HepG2 (cell line): ENCODE data around the gene MB. TPM values are rescaled to one million over a fixed set of nuclear protein-coding genes. Genes with fewer than 3 reads are reported as not detected.

Source experiments
- ATAC-seq: fragments of 200-7000 bp; cut with Tn5 transposase; 3 replicates; pipeline ENCODE4 v1.9.1; 2020; ENCODE audit warnings: mild to moderate bottlenecking, moderate library complexity
- BruUV-seq: library from RNA; stranded (reverse); fragments of 400-500 nt; replicated peaks from 2 replicates; lab custom pipeline; 2021; lab: Mats Ljungman, UMichigan
- CTCF ChIA-PET: fragments of 300-600 bp; formaldehyde crosslinking; extraction: SDS; loops from one replicate; lab custom pipeline; 2021; ENCODE audit warnings: low total read pairs, inconsistent platforms, low intra/inter-chr PET ratio; lab: Yijun Ruan, JAX
- POLR2A ChIA-PET: fragments of 350-600 bp; sonication (Branson Sonifier 250); formaldehyde crosslinking; loops from one replicate; lab custom pipeline; 2020; ENCODE audit warnings: antibody characterized with exemption, inconsistent platforms; lab: Yijun Ruan, JAX
- DNase-seq: peaks from one replicate; pipeline ENCODE4 v3.0.0-alpha.2; 2015; ENCODE audit warnings: low spot score
- FAIRE-seq: peaks from 3 replicates; lab custom pipeline; 2011; peaks lifted over from hg19 to GRCh38; lab: Jason Lieb, UNC
- H2AFZ ChIP-seq: one replicate; pipeline ENCODE4 v1.6.1; 2011; ENCODE audit warnings: low read length, inconsistent platforms
- H3K27ac ChIP-seq: fragments of 300-600 bp; 3 replicates; pipeline ENCODE4 v1.8.0; 2011; ENCODE audit warnings: mixed run types, mild to moderate bottlenecking, mixed read lengths, low read length, inconsistent platforms; ENCODE audit not compliant: insufficient read depth; ENCODE audit errors: extremely low read length
- H3K27me3 ChIP-seq, 2 experiments: fragments of 200-600 bp in 1 of 2; 2 replicates in 1 of 2; 3 replicates in 1 of 2; pipeline versions ENCODE4 v1.6.0 to v1.8.0; 2011; ENCODE audit warnings: low read length in 2 of 2, mild to moderate bottlenecking in 2 of 2, moderate library complexity in 2 of 2, inconsistent platforms in 1 of 2; ENCODE audit not compliant: insufficient read depth in 2 of 2, control insufficient read depth in 1 of 2
- H3K36me3 ChIP-seq, 2 experiments: fragments of 200-600 bp in 1 of 2; replicated peaks in 1 of 2; 2 replicates in 1 of 2; 3 replicates in 1 of 2; pipeline versions ENCODE4 v1.5.1 to v1.8.0; 2011; ENCODE audit warnings: low read length in 2 of 2, inconsistent platforms in 1 of 2; ENCODE audit not compliant: insufficient read depth in 2 of 2, control insufficient read depth in 1 of 2
- H3K4me1 ChIP-seq: 2 replicates; pipeline ENCODE4 v1.5.1; 2012; ENCODE audit warnings: low read length, inconsistent platforms; ENCODE audit not compliant: insufficient read depth
- H3K4me2 ChIP-seq: 2 replicates; pipeline ENCODE4 v1.6.0; 2011; ENCODE audit warnings: low read depth, low read length, inconsistent platforms
- H3K4me3 ChIP-seq, 3 experiments: fragments of 200-600 bp in 1 of 3; sonication (generic), shearing (Covaris generic) in 1 of 3; replicated peaks in 1 of 3; 2 replicates each; pipeline ENCODE4 v1.5.1; 2011 to 2016; ENCODE audit warnings: low read length in 3 of 3, inconsistent platforms in 2 of 3, low read depth in 2 of 3, mild to moderate bottlenecking in 2 of 3, control low read depth in 1 of 3, mixed read lengths in 1 of 3; ENCODE audit not compliant: insufficient read depth in 1 of 3
- H3K79me2 ChIP-seq: one replicate; pipeline ENCODE4 v1.6.1; 2011; ENCODE audit warnings: low read length, inconsistent platforms; ENCODE audit not compliant: insufficient read depth
- H3K9ac ChIP-seq: 2 replicates; pipeline ENCODE4 v1.6.0; 2011; ENCODE audit warnings: mild to moderate bottlenecking, low read depth, low read length, inconsistent platforms; ENCODE audit not compliant: insufficient read depth
- H3K9me3 ChIP-seq: 2 replicates; pipeline ENCODE4 v1.5.1; 2012; ENCODE audit warnings: mild to moderate bottlenecking, low read length
- H4K20me1 ChIP-seq: 2 replicates; pipeline ENCODE4 v1.6.0; 2011; ENCODE audit warnings: inconsistent platforms, mild to moderate bottlenecking, low read length, moderate library complexity; ENCODE audit not compliant: insufficient read depth
- BRD4 ChIP-seq: sonication (generic); formaldehyde crosslinking; IDR thresholded peaks from 2 replicates; pipeline ENCODE4 v1.4.0; 2020; ENCODE audit warnings: missing genetic modification reagents
- HHEX ChIP-seq: IDR thresholded peaks from 2 replicates; pipeline ENCODE4 v1.6.1; 2016; ENCODE audit warnings: control low read depth
- PAF1 ChIP-seq: IDR thresholded peaks from 2 replicates; pipeline ENCODE4 v1.6.1; 2016; ENCODE audit warnings: missing genetic modification reagents, missing compliant biosample characterization
- POLR2AphosphoS5 ChIP-seq: IDR thresholded peaks from 2 replicates; pipeline ENCODE4 v1.6.1; 2012; ENCODE audit warnings: low read depth, low read length
- RFX5 ChIP-seq: IDR thresholded peaks from 2 replicates; pipeline ENCODE4 v1.6.1; 2011; ENCODE audit warnings: low read depth, low read length, improper control_type of control experiment
- ZMYM3 ChIP-seq: sonication (generic); formaldehyde crosslinking; IDR thresholded peaks from 2 replicates; pipeline ENCODE4 v1.5.1; 2020; ENCODE audit warnings: mild to moderate bottlenecking, missing genetic modification reagents
- ZNF451 ChIP-seq: sonication (generic); formaldehyde crosslinking; IDR thresholded peaks from 2 replicates; pipeline ENCODE4 v1.5.0; 2020; ENCODE audit warnings: mild to moderate bottlenecking, missing genetic modification reagents
- ZNF557 ChIP-seq: sonication (generic); formaldehyde crosslinking; IDR thresholded peaks from 2 replicates; pipeline ENCODE4 v1.4.0; 2020; ENCODE audit warnings: missing genetic modification reagents
- ZNF563 ChIP-seq: sonication (generic); formaldehyde crosslinking; IDR thresholded peaks from 2 replicates; pipeline ENCODE4 v1.8.0; 2022; ENCODE audit warnings: mild to moderate bottlenecking, moderate library complexity, missing genetic modification reagents
- ZNF747 ChIP-seq: sonication (generic); formaldehyde crosslinking; IDR thresholded peaks from 2 replicates; pipeline ENCODE4 v1.8.1; 2023; ENCODE audit warnings: missing genetic modification reagents, mild to moderate bottlenecking, borderline replicate concordance
- WGBS: methylation state at CpG from one replicate; pipeline ENCODE4 v1.1.6; 2017; ENCODE audit warnings: low lambda C conversion rate; 5-methylcytosine and 5-hydroxymethylcytosine counted together
- in situ Hi-C: cut with HindIII; loops from 2 replicates; pipeline ENCODE4 v1.10.0; 2017; ENCODE audit warnings: low pct_unique_long_range_greater_than_20kb; ENCODE audit not compliant: extremely low pct_ligation_motif_present
- intact Hi-C: fragments of 100-400 bp; cut with micrococcal nuclease; formaldehyde crosslinking; loops from one replicate; pipeline ENCODE4 v1.10.0; 2022; ENCODE audit not compliant: unreplicated experiment
- polyA plus RNA-seq, 8 experiments: library from polyadenylated mRNA; depleted of rRNA in 3 of 8; stranded (reverse) in 7 of 8; unstranded in 1 of 8; fragments of >200 nt; fragmentation: Illumina TruSeq in 4 of 8; extraction: Trizol in 4 of 8; gene quantifications; 2 replicates each; pipeline versions ENCODE4 v1.2.1 to v1.2.3, GENCODE V29; 2011 to 2016; ENCODE audit warnings: low read depth in 4 of 8, missing spikeins in 1 of 8, mixed read lengths in 1 of 8; ENCODE audit not compliant: insufficient read depth in 1 of 8
- total RNA-seq, 5 experiments: library from RNA; depleted of rRNA; stranded (reverse); fragments of >200 nt; fragmentation: Illumina TruSeq; extraction: Trizol; gene quantifications; 2 replicates each; pipeline ENCODE4 v1.2.3, GENCODE V29; 2016; ENCODE audit warnings: low read depth in 1 of 5
- TF ChIP-seq, protein P1 (sequence below): sonication (generic); formaldehyde crosslinking; IDR thresholded peaks from 2 replicates; pipeline ENCODE4 v1.9.0; 2021; ENCODE audit warnings: missing genetic modification reagents, borderline replicate concordance

MB gene
- total and polyA plus RNA-seq, 2 of the 13 experiments (the other 11 are each of a cell fraction or from before 2014, with no cell fraction given), result 0.07 TPM; not detected in 1

DNA sequence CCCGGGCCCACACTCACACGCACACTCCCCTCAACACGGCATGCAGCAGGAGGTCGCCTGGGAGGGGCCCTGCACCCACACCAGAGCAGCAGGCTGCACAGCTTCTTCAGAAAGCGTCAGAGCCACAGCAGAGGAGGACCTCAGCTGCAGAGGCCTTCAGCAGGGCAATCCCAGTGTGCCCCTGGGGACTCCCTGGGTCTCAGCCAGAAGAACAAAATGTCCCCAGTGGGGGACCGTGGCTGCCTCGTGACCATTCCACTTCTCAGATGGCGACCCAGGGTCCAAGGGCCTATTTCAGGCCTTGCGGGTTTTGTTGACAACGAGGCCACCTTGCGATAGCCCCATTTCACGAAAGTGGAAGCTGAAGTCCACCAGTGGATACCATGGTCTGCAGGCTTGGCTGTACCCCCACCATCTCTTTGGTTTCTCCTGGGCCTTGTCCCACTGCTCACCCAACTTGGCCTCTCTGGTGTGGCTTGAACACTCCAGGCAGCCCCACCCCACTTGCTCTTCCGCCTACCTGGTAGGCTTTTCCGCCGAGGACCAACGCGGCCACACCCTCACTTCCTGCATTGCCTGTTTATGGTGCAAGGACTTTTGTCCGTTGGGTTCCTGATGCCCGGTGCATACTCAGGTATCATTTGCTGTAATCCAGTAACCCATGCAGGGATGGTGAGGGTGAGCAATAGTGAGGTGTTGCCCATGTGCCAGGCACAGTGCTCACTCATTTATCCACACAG, 38.1 kb downstream of the MB start:
- Histone ChIP-seq H3K9me3 (no peaks in the 10 kb centered on the region), H3K79me2 (no peaks in the 10 kb centered on the region), H3K27ac (no peak overlapping the region), H3K4me3 (no peak overlapping the region), H4K20me1 (no peaks in the 10 kb centered on the region), H2AFZ (no peak overlapping the region), H3K36me3 (no peaks in the 10 kb centered on the region), H3K9ac (no peak overlapping the region), H3K27me3 (peaks cover 0 to 10% of the 10 kb centered on the region in 2 experiments; a peak in 1 of 5 replicates), H3K4me1 (no peaks in the 10 kb centered on the region), H3K4me2 (no peak overlapping the region)
- FAIRE-seq, result no peak
- 72% methylated on average over 8 of the region's 19 CpGs for WGBS
- ChIA-PET CTCF (no interaction called here), POLR2A (no interaction called here)
- in situ Hi-C loops, result no loop called here
- DNase-seq, result no peak
- no peak for TF ChIP-seq RFX5
- no peak for TF ChIP-seq ZNF451 (CRISPR knock-in tag)
- TF ChIP-seq PAF1, result no peak
- TF ChIP-seq, protein P1, sequence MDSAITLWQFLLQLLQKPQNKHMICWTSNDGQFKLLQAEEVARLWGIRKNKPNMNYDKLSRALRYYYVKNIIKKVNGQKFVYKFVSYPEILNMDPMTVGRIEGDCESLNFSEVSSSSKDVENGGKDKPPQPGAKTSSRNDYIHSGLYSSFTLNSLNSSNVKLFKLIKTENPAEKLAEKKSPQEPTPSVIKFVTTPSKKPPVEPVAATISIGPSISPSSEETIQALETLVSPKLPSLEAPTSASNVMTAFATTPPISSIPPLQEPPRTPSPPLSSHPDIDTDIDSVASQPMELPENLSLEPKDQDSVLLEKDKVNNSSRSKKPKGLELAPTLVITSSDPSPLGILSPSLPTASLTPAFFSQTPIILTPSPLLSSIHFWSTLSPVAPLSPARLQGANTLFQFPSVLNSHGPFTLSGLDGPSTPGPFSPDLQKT (CRISPR knock-in tag), result no peak
- TF ChIP-seq POLR2AphosphoS5, result no peak
- no peak for TF ChIP-seq ZNF563
- TF ChIP-seq ZNF747 (CRISPR knock-in tag), result no peak
- TF ChIP-seq BRD4, result no peak
- no peak for TF ChIP-seq ZMYM3 (CRISPR knock-in tag)
- TF ChIP-seq HHEX, result no peak
- TF ChIP-seq ZNF557 (CRISPR knock-in tag), result no peak
- BruUV-seq, result no TSS peak
- no peak for ATAC-seq
- intact Hi-C loops, result no loop called here
